ENCODE data around the gene MSRB3. TPM values are rescaled to one million over a fixed set of nuclear protein-coding genes. Genes with fewer than 3 reads are reported as not detected.

The MSRB3 gene
- total RNA-seq, 1 experiment from 2014 or later, result 1.8 TPM

- POLR2A ChIA-PET, result no interaction called here
- no peak for TF ChIP-seq SMAD3 (CRISPR knock-in tag; IDR thresholded peaks at IDR 0.05; ENCODE audit: borderline replicate concordance)
- no peak for TF ChIP-seq STAT6 (CRISPR knock-in tag; conservative IDR thresholded peaks at IDR 0.05; ENCODE audit: low read depth)
- no peak for TF ChIP-seq E2F4 (CRISPR knock-in tag; IDR thresholded peaks at IDR 0.05; ENCODE audit: borderline replicate concordance, low read depth)
- TF ChIP-seq NFE2L1 (CRISPR knock-in tag; IDR thresholded peaks at IDR 0.05), result no peak
- TF ChIP-seq GTF2I (CRISPR knock-in tag; conservative IDR thresholded peaks at IDR 0.05), result no peak
- TF ChIP-seq FOXP4 (CRISPR knock-in tag; IDR thresholded peaks at IDR 0.05), result no peak
- DNase-seq (ENCODE audit: low spot score), result no peak
- CTCF ChIA-PET, result no interaction called here
- Mint-ChIP-seq H3K9me3 (no peaks in the 10 kb centered on the region), H3K4me1 (peaks cover 6% of the 10 kb centered on the region; the same call in 1 of the 2 replicates), H3K4me3 (no peak overlapping the region), H3K27me3 (ENCODE audit: low read depth) (no peaks in the 10 kb centered on the region), H3K27ac (no peak overlapping the region), H3K36me3 (no peaks in the 10 kb centered on the region)
- ATAC-seq, result no peak
These were observed 55.2 kb downstream of the MSRB3 start for GRCh38 chr12:65333649-65334048.

GRCh38 chr12:65334521-65334920, 56.0 kb downstream of the MSRB3 start:
- H3K4me1 Mint-ChIP-seq, result peaks cover 6% of the 10 kb centered on the region; the same call in 1 of the 2 replicates
- H3K9me3 Mint-ChIP-seq, result no peaks in the 10 kb centered on the region
- DNase-seq (ENCODE audit: low spot score) (no peak), ATAC-seq (no peak)
- no peaks in the 10 kb centered on the region for H3K36me3 Mint-ChIP-seq
- no peak overlapping the region for H3K4me3 Mint-ChIP-seq
- H3K27ac Mint-ChIP-seq, result no peak overlapping the region
- CTCF ChIA-PET, result interaction anchor here (1.1 kb wide), 1 partner anchor 222 kb away, joined by 3 read pairs; no protein-coding TSS in a partner anchor
- TF ChIP-seq FOXK1 (CRISPR knock-in tag; IDR thresholded peaks at IDR 0.05) (no peak), ARID4B (CRISPR knock-in tag; IDR thresholded peaks at IDR 0.05; ENCODE audit: borderline replicate concordance) (no peak), EMX1 (CRISPR knock-in tag; IDR thresholded peaks at IDR 0.05) (no peak)
- POLR2A ChIA-PET, result no interaction called here
- H3K27me3 Mint-ChIP-seq (ENCODE audit: low read depth), result no peaks in the 10 kb centered on the region

- TF ChIP-seq GABPB1 (CRISPR knock-in tag; IDR thresholded peaks at IDR 0.05) (peak; percentile 79), ATF2 (CRISPR knock-in tag; IDR thresholded peaks at IDR 0.05; ENCODE audit: borderline replicate concordance, low read depth) (no peak), OVOL2 (CRISPR knock-in tag; IDR thresholded peaks at IDR 0.05; ENCODE audit: borderline replicate concordance) (no peak), ZNF396 (CRISPR knock-in tag; IDR thresholded peaks at IDR 0.05; ENCODE audit: borderline replicate concordance) (no peak)
- ChIA-PET POLR2A (no interaction called here), CTCF (interaction anchor here (1.1 kb wide), 1 partner anchor 222 kb away, joined by 3 read pairs; no protein-coding TSS in a partner anchor)
- Mint-ChIP-seq H3K36me3 (no peaks in the 10 kb centered on the region), H3K27ac (no peak overlapping the region), H3K27me3 (ENCODE audit: low read depth) (no peaks in the 10 kb centered on the region), H3K4me1 (peaks cover 6% of the 10 kb centered on the region; the same call in 1 of the 2 replicates), H3K9me3 (no peaks in the 10 kb centered on the region), H3K4me3 (no peak overlapping the region)
- DNase-seq (ENCODE audit: low spot score) (no peak), ATAC-seq (no peak)
These were observed 56.7 kb downstream of the MSRB3 start for GRCh38 chr12:65335021-65335714.
